VCaP (cell line): ENCODE data around the gene HM13.
"Not testable (repeated sequence)": the region's sequence is repeated elsewhere in the genome, so short reads cannot be mapped to it uniquely, and the experiment has no call there.

Experiments used
- H3K27ac ChIP-seq: fragments of 450-650 bp; 2 replicates; pipeline ENCODE4 v1.5.1; 2017
- CTCF ChIP-seq: fragments of 450-650 bp; conservative IDR thresholded peaks from 2 replicates; pipeline ENCODE4 v1.5.1; 2017; ENCODE audit warnings: mild to moderate bottlenecking, moderate library complexity

Gene HM13

DNA sequence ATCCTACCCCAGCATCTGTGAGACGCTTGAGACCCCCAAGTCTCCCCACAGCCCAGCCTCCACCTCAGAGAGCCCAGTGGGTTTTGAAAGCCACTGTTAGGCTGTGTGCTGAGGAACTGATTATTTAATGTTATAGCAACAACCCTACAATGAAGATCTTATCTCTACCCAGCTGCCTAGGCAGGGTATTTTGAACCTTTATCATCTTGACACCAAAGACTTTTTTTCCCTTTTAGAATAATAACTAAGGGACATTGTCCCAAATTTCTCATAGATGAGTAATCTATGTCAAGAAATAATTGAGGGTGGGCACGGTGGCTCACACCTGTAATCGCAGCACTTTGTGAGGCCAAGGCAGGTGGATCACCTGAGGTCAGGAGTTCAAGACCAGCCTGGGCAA, 26.2 kb downstream of the HM13 start:
- TF ChIP-seq CTCF = no peak
- H3K27ac ChIP-seq = no peak overlapping the region

- TF ChIP-seq CTCF = no peak
- no peak overlapping the region for H3K27ac ChIP-seq
These were observed 28.1 kb downstream of the HM13 start for GRCh38 chr20:31542201-31542842.

DNA sequence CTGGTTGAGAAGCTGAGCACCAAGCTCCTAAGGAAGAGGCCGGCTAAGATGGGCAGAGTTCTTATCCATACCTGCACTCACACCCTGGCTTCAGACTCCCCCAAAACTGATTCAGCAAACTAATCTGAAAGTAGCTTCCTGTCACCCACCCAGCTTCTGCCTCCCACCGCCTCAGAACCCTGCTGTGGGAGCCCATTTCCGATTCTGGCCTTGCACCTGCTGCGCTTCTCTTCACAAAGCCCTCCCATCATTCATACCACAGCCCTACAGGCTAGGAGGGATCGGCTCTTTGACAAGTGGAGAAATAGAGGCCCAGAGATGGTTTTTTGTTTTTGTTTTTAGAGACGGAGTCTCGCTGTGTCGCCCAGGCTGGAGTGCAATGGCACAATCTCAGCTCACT, 28.7 kb downstream of the HM13 start:
- TF ChIP-seq CTCF = no peak
- H3K27ac ChIP-seq = no peak overlapping the region

DNA sequence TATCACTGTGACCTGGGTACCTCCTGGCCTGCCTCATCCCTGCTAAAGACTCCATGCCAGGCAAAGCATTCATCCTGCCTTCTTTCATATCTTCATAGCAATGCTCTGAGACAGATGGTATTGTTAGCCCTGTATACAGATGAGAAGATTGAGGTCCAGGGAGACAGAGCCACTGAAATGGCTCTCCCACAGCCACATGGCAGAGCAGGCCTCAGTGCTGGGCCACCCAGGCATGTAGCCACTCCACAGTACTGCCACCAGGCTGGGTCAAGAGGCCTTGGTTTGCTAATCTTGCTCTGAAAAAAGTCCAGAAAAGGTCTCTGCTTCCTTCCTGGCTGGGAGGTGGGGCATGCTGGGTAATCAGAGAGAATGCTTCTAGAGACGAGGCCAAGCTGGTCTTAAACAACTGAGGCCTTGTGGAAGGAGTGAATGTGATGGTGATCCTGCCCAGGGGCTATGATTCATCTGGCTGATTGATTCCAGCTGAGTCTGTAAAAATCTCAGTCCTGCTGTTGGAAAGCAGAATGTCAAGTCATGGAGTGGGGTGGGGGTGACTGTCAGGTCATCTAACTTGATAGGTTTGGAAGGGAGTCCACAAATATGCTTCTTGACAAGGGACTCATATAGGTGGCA, 29.8 kb downstream of the HM13 start:
- TF ChIP-seq CTCF = no peak
- no peak overlapping the region for H3K27ac ChIP-seq

GRCh38 chr20:31544600-31544999, 30.4 kb downstream of the HM13 start:
- no peak overlapping the region for H3K27ac ChIP-seq
- no peak for TF ChIP-seq CTCF

- H3K27ac ChIP-seq = not testable (repeated sequence)
These were observed 31.4 kb downstream of the HM13 start for GRCh38 chr20:31545621-31546040.

DNA sequence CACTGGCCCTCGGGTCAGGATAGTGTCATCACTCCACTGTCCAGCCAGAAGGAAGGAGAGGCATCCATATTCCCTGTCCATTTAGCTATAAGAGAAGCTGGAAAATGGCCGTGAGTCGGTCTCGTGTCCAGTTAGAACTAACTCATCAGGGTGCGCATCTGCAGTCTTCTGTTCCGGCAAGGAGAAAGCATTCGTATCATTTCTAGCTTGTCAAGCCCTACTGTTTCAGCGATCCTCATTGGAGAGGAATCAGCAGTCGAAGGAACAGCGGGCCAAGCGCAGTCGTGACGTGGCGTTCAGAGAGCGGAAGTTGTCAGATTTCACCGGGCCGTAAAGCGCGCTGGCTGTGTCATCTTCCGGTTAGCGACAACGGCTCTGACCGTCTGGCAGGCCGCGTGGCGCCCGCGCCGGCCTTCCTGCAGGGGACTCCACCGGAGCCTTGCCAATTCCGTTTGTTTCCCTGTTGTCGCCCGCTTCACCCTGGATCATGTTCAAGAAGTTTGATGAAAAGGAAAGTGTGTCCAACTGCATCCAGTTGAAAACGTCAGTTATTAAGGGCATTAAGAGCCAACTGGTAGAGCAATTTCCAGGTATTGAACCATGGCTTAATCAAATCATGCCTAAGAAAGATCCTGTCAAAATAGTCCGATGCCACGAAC, 32.9 kb downstream of the HM13 start:
- peak overlapping the region; percentile 86 for H3K27ac ChIP-seq
- TF ChIP-seq CTCF = no peak
